ENCODE results near the gene LYPD4.

DNA sequence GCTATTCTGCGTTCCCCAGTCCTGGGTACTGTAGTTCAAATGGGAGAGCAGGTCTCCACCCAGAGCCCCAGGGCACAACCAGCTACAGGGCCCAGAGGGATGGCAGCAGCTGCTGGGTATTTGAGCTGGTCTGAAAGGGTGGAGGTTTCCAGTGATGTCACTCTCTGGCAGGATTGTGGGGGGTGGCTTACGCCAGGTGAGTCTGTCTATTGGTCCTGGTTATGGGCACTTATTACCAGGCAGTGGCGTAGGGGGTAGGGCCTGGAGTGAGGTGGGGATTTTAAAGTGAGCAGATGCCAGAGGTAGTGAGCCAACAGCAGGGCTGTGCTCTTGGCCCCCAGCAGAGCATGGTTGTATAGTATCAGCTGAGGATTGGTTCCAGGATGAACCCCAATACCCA, 21.8 kb upstream of the LYPD4 start:
- TF ChIP-seq SIN3A (IDR thresholded peaks at IDR 0.05; ENCODE audit: borderline replicate concordance, insufficient read depth, low read length) (no peak), POLR2AphosphoS5 (IDR thresholded peaks at IDR 0.05; ENCODE audit: low read depth, low read length) (no peak), TAF1 (IDR thresholded peaks at IDR 0.05; ENCODE audit: borderline replicate concordance, insufficient read depth, low read length) (no peak), FOXP2 (optimal IDR thresholded peaks at IDR 0.05; ENCODE audit: borderline replicate concordance, extremely low read depth, extremely low read length, insufficient read depth) (no peak)
- TF ChIP-seq, protein P1, sequence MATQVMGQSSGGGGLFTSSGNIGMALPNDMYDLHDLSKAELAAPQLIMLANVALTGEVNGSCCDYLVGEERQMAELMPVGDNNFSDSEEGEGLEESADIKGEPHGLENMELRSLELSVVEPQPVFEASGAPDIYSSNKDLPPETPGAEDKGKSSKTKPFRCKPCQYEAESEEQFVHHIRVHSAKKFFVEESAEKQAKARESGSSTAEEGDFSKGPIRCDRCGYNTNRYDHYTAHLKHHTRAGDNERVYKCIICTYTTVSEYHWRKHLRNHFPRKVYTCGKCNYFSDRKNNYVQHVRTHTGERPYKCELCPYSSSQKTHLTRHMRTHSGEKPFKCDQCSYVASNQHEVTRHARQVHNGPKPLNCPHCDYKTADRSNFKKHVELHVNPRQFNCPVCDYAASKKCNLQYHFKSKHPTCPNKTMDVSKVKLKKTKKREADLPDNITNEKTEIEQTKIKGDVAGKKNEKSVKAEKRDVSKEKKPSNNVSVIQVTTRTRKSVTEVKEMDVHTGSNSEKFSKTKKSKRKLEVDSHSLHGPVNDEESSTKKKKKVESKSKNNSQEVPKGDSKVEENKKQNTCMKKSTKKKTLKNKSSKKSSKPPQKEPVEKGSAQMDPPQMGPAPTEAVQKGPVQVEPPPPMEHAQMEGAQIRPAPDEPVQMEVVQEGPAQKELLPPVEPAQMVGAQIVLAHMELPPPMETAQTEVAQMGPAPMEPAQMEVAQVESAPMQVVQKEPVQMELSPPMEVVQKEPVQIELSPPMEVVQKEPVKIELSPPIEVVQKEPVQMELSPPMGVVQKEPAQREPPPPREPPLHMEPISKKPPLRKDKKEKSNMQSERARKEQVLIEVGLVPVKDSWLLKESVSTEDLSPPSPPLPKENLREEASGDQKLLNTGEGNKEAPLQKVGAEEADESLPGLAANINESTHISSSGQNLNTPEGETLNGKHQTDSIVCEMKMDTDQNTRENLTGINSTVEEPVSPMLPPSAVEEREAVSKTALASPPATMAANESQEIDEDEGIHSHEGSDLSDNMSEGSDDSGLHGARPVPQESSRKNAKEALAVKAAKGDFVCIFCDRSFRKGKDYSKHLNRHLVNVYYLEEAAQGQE (IDR thresholded peaks at IDR 0.05; ENCODE audit: insufficient read depth in 1 of 2, low read depth in 2 of 2, low read length in 2 of 2), result no peak

All from PFSK-1 (cell line).